ENCODE data around the gene SGTA. TPM values are rescaled to one million over a fixed set of nuclear protein-coding genes. Genes with fewer than 3 reads are reported as not detected.
A peak's percentile ranks its signal among the peaks of the same experiment; 100 is the strongest.

The SGTA gene
- polyA plus RNA-seq, 3 donors: 21.6 to 35.4 (median 22.0) TPM

DNA sequence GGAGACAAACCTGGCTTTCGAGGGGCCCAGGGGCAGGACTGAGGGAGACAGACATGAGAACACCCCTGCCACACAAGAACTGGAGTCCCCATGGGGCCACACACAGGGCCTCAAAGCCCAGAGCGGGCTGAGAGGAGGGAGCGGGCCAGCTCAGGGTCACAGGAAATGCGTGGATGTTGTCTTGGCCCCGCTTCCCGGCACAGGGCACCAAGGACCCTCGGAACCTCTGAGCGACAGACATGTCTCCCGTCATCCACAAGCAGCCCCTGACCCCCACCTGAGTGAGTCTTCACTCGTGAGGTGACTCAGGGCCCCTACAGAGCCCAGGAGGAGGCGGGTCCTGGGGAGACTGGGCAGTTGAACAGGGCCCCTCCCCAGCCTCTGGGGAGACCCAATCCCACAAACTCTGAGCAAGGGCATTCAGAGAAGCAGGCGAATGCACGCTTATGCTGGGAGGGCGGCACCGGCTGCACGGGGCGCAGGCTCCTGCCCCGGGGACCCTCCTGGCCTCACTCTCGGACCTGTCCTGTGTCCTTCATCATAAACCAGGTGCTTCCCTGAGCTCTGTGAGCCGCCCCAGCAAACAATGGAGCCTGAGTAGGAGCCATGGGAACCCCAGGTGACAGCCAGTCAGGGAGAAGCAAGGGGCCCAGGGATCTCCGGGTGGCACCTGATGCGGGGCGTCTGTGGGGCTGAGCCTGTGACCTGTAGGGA, 20.1 kb downstream of the SGTA start:
- Histone ChIP-seq H3K9me3 (replicated peaks in 1 of 2; ENCODE audit: control insufficient read depth in 1 of 2, insufficient read depth in 1 of 2, low read length in 2 of 2) (no peaks in the 10 kb centered on the region), H3K9ac (ENCODE audit: insufficient read depth, low read length, poor library complexity, severe bottlenecking) (no peak overlapping the region), H2AFZ (ENCODE audit: insufficient read depth, low read depth, low read length, poor library complexity, severe bottlenecking) (no peak overlapping the region), H3K27me3 (ENCODE audit: control insufficient read depth in 2 of 2, insufficient read depth in 2 of 2, low read length in 2 of 2) (no peaks in the 10 kb centered on the region), H3K4me3 (replicated peaks in 1 of 3; ENCODE audit: low read depth in 2 of 3, low read length in 3 of 3) (no peak overlapping the region), H3K36me3 (replicated peaks in 1 of 2; ENCODE audit: control insufficient read depth in 1 of 2, insufficient read depth in 2 of 2, low read length in 2 of 2) (peaks cover 79 to 91% of the 10 kb centered on the region in 2 donors), H4K20me1 (ENCODE audit: insufficient read depth, low read length) (no peaks in the 10 kb centered on the region), H3K4me2 (replicated peaks; ENCODE audit: extremely low read depth, low read length, poor library complexity, severe bottlenecking) (no peak overlapping the region), H3K79me2 (ENCODE audit: insufficient read depth, low read length) (no peaks in the 10 kb centered on the region), H3K27ac (ENCODE audit: low read depth in 1 of 2, low read length in 2 of 2) (no peak overlapping the region), H3K4me1 (ENCODE audit: control insufficient read depth in 1 of 2, insufficient read depth in 2 of 2, low read length in 2 of 2) (no peaks in the 10 kb centered on the region)
- intact Hi-C loops (cut with micrococcal nuclease): no loop called here
- H3K4me3 Mint-ChIP-seq: no peak overlapping the region
- H3K27me3 Mint-ChIP-seq (ENCODE audit: low read depth in 3 of 3): no peaks in the 10 kb centered on the region
- H3K27ac Mint-ChIP-seq: peak overlapping the region in 3 of 7 donors; percentile 30 to 54 (median 50)
- DNase-seq: no peak
- peaks cover 0 to 4% (median 0%) of the 10 kb centered on the region in 7 donors for H3K9me3 Mint-ChIP-seq
- TF ChIP-seq, protein P1, sequence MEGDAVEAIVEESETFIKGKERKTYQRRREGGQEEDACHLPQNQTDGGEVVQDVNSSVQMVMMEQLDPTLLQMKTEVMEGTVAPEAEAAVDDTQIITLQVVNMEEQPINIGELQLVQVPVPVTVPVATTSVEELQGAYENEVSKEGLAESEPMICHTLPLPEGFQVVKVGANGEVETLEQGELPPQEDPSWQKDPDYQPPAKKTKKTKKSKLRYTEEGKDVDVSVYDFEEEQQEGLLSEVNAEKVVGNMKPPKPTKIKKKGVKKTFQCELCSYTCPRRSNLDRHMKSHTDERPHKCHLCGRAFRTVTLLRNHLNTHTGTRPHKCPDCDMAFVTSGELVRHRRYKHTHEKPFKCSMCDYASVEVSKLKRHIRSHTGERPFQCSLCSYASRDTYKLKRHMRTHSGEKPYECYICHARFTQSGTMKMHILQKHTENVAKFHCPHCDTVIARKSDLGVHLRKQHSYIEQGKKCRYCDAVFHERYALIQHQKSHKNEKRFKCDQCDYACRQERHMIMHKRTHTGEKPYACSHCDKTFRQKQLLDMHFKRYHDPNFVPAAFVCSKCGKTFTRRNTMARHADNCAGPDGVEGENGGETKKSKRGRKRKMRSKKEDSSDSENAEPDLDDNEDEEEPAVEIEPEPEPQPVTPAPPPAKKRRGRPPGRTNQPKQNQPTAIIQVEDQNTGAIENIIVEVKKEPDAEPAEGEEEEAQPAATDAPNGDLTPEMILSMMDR (IDR thresholded peaks at IDR 0.05): no peak
- H3K36me3 Mint-ChIP-seq: peaks cover 66 to 96% of the 10 kb centered on the region in 2 donors
- 96% methylated on average over 21 of the region's 23 CpGs for WGBS (ENCODE audit: insufficient coverage)
- no peaks in the 10 kb centered on the region for H3K4me1 Mint-ChIP-seq

DNA sequence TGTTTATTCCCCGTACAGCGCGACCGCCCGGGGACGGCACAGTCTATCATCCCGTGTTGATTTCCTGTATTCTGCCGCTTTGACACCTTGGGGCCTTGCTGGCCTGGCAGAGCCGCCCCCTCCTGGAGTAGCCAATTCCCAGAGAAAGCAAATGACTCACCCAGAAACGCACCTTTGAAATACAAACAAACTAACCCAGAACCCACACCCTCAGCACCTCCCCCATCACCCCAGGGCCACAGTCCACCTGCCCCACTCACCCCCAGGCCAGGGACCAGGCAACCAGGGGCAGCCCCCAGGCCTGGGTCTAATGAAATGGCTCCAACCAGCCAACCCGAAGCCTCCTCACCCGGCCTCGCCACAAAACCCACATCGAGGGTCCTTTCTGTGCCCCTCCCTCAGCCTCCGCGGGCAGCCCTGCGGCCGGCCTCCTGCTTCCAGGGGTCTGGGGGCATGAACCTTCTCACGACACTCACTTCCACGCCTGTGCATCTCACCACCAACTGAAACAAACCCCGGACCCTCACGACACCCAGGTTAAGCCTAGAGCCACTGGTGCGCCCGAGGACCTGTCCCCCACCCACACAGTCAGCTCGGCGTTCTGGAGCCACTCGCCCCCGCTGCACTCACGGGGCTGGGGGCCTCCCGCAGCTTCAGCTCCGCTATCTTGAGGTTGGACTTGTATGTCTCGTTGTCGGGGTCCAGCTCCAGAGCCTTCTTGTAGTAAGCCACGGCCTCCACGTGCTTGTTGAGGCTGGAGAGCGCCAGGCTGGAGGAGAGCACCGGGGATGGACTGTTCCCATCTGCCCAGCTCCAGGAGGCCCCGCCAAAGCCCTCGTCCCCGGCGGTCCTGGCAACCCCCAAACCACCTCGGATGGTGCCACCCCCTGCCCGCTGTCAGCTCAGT, 20.9 kb downstream of the SGTA start:
- H3K4me1 Mint-ChIP-seq: no peaks in the 10 kb centered on the region
- no peaks in the 10 kb centered on the region for H3K27me3 Mint-ChIP-seq (ENCODE audit: low read depth in 3 of 3)
- Histone ChIP-seq H2AFZ (ENCODE audit: insufficient read depth, low read depth, low read length, poor library complexity, severe bottlenecking) (no peak overlapping the region), H3K36me3 (replicated peaks in 1 of 2; ENCODE audit: control insufficient read depth in 1 of 2, insufficient read depth in 2 of 2, low read length in 2 of 2) (peaks cover 79 to 91% of the 10 kb centered on the region in 2 donors), H4K20me1 (ENCODE audit: insufficient read depth, low read length) (no peaks in the 10 kb centered on the region), H3K4me2 (replicated peaks; ENCODE audit: extremely low read depth, low read length, poor library complexity, severe bottlenecking) (no peak overlapping the region), H3K27ac (ENCODE audit: low read depth in 1 of 2, low read length in 2 of 2) (no peak overlapping the region), H3K4me3 (replicated peaks in 1 of 3; ENCODE audit: low read depth in 2 of 3, low read length in 3 of 3) (no peak overlapping the region), H3K27me3 (ENCODE audit: control insufficient read depth in 2 of 2, insufficient read depth in 2 of 2, low read length in 2 of 2) (no peaks in the 10 kb centered on the region), H3K9me3 (replicated peaks in 1 of 2; ENCODE audit: control insufficient read depth in 1 of 2, insufficient read depth in 1 of 2, low read length in 2 of 2) (no peaks in the 10 kb centered on the region), H3K4me1 (ENCODE audit: control insufficient read depth in 1 of 2, insufficient read depth in 2 of 2, low read length in 2 of 2) (no peaks in the 10 kb centered on the region), H3K9ac (ENCODE audit: insufficient read depth, low read length, poor library complexity, severe bottlenecking) (no peak overlapping the region), H3K79me2 (ENCODE audit: insufficient read depth, low read length) (no peaks in the 10 kb centered on the region)
- TF ChIP-seq, protein P1 (IDR thresholded peaks at IDR 0.05): no peak
- 97% methylated on average over 35 of the region's 43 CpGs for WGBS (ENCODE audit: insufficient coverage)
- H3K4me3 Mint-ChIP-seq: no peak overlapping the region
- peaks cover 66 to 97% of the 10 kb centered on the region in 2 donors for H3K36me3 Mint-ChIP-seq
- peak overlapping the region in 2 of 7 donors; percentile 30 to 85 for H3K27ac Mint-ChIP-seq
- peaks cover 0 to 4% (median 0%) of the 10 kb centered on the region in 7 donors for H3K9me3 Mint-ChIP-seq
- intact Hi-C loops (cut with micrococcal nuclease): no loop called here
- no peak for DNase-seq
